Aorta (tissue), 5 donors: ENCODE data around the gene ONECUT3. TPM values are rescaled to one million over a fixed set of nuclear protein-coding genes. Genes with fewer than 3 reads are reported as not detected.

Source experiments
- ATAC-seq: fragments of 200-7000 bp; cut with Tn5 transposase; one replicate; pipeline ENCODE4 v1.9.1; 2022; ENCODE audit warnings: moderate library complexity; ENCODE audit not compliant: low FRiP score
- DNase-seq, 2 donors: peaks; one replicate each; pipeline ENCODE4 v3.0.0-alpha.2; 2020
- H3K27ac ChIP-seq, 2 donors: one replicate each; pipeline ENCODE4 v1.5.1; 2013; ENCODE audit warnings: low read length in 2 of 2, mild to moderate bottlenecking in 2 of 2, moderate library complexity in 2 of 2, control low read depth in 1 of 2, inconsistent platforms in 1 of 2, low read depth in 1 of 2
- H3K27me3 ChIP-seq, 2 donors: one replicate each; pipeline ENCODE4 v1.6.1; 2013; ENCODE audit warnings: control low read depth in 1 of 2, low read length in 1 of 2, mild to moderate bottlenecking in 1 of 2, moderate library complexity in 1 of 2; ENCODE audit not compliant: insufficient read depth in 2 of 2, control insufficient read depth in 1 of 2
- H3K36me3 ChIP-seq, 2 donors: one replicate each; pipeline ENCODE4 v1.6.1; 2013; ENCODE audit warnings: control low read depth in 1 of 2, low read length in 1 of 2, mild to moderate bottlenecking in 1 of 2; ENCODE audit not compliant: insufficient read depth in 2 of 2, control insufficient read depth in 1 of 2
- H3K4me1 ChIP-seq, 2 donors: one replicate each; pipeline ENCODE4 v1.6.1; 2013; ENCODE audit warnings: low read length in 2 of 2, control low read depth in 1 of 2, mild to moderate bottlenecking in 1 of 2, moderate library complexity in 1 of 2; ENCODE audit not compliant: insufficient read depth in 2 of 2, control insufficient read depth in 1 of 2
- H3K4me3 ChIP-seq, 2 donors: one replicate each; pipeline ENCODE4 v1.5.1; 2013; ENCODE audit warnings: low read length in 2 of 2, control low read depth in 1 of 2, mild to moderate bottlenecking in 1 of 2
- H3K9me3 ChIP-seq: one replicate; pipeline ENCODE4 v1.6.1; 2013; ENCODE audit warnings: mild to moderate bottlenecking, low read length; ENCODE audit not compliant: control insufficient read depth
- WGBS, 2 donors: extraction: QIAGEN DNeasy Blood & Tissue Kit; methylation state at CpG; one replicate each; pipeline ENCODE4 v1.1.7; 2013; 5-methylcytosine and 5-hydroxymethylcytosine counted together
- intact Hi-C, 2 donors: fragments of 100-400 bp; cut with DNase I; formaldehyde crosslinking; loops; one replicate each; pipeline versions ENCODE4 v1.14.2 to v1.15.0; 2022
- polyA plus RNA-seq, 2 donors: library from polyadenylated mRNA; stranded (reverse); fragments of 200-250 nt; gene quantifications; one replicate each; pipeline ENCODE4 v1.2.3, GENCODE V29; 2013
- total RNA-seq, 2 donors: library from RNA; stranded (reverse); fragmentation: NEBNext Ultra II Directional; extraction: Animal tissue kit (Norgen Biotek cat#: 25700); gene quantifications; one replicate each; pipeline ENCODE4 v1.2.1, GENCODE V29; 2021
- donor health status: healthy with polysubstance abuse.
- donor health status: Bipolar disorder and iron deficiency.
- donor health status: DM: no; HTN: no; CAD: no.
- donor health status: DM: no; HTN: no; CAD: no.
- donor health status: DM: yes; HTN: yes; CAD: no.

ONECUT3 gene
- total and polyA plus RNA-seq, 4 donors: 0.03 TPM; not detected in 3

- no peaks in the 10 kb centered on the region for H3K36me3 ChIP-seq
- H3K27me3 ChIP-seq: no peaks in the 10 kb centered on the region
- H3K27ac ChIP-seq: no peak overlapping the region
- WGBS, 2 donors: 17 to 20% methylated on average over 27 to 28 of the region's 28 CpGs
- ATAC-seq (no peak), DNase-seq (no peak)
- H3K9me3 ChIP-seq: no peaks in the 10 kb centered on the region
- H3K4me3 ChIP-seq: no peak overlapping the region
- no peaks in the 10 kb centered on the region for H3K4me1 ChIP-seq
- intact Hi-C loops: no loop called here
Observed at GRCh38 chr19:1734321-1734966, 18.9 kb upstream of the ONECUT3 start.

GRCh38 chr19:1736280-1736679, 17.0 kb upstream of the ONECUT3 start:
- no peaks in the 10 kb centered on the region for H3K27me3 ChIP-seq
- H3K9me3 ChIP-seq: peaks cover 6% of the 10 kb centered on the region
- no peak overlapping the region for H3K4me3 ChIP-seq
- DNase-seq (no peak), ATAC-seq (no peak)
- 58 to 64% methylated on average over 3 of the region's 3 CpGs for WGBS, 2 donors
- intact Hi-C loops: no loop called here
- no peaks in the 10 kb centered on the region for H3K36me3 ChIP-seq
- no peak overlapping the region for H3K27ac ChIP-seq
- no peaks in the 10 kb centered on the region for H3K4me1 ChIP-seq

DNA sequence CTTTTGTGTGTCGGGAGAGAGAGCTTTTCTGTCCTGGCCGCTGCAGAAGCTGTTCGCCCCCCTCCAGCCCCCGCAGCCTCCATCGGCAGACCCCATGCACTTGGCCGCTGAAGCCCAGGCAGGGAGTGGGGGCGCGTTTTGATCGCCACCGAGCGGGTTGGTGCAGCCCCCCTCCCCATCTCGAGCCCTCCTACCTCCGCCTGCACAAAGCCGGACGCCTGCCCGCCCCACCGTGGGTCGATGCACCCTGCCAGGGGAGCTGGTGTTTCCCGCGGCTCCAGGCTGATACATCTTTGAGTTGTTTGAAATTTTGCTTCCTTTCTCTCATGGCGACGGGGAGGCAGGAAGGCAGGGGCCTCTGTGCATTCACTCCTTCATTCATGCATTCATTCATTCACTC, 16.4 kb upstream of the ONECUT3 start:
- Histone ChIP-seq H3K4me1 (no peaks in the 10 kb centered on the region), H3K9me3 (peaks cover 6% of the 10 kb centered on the region), H3K27me3 (no peaks in the 10 kb centered on the region), H3K27ac (no peak overlapping the region), H3K36me3 (no peaks in the 10 kb centered on the region), H3K4me3 (no peak overlapping the region)
- 25 to 30% methylated on average over 22 of the region's 22 CpGs for WGBS, 2 donors
- intact Hi-C loops: no loop called here
- ATAC-seq (no peak), DNase-seq (no peak)

GRCh38 chr19:1739960-1740629, 13.2 kb upstream of the ONECUT3 start:
- ATAC-seq (no peak), DNase-seq (no peak)
- H3K4me3 ChIP-seq: no peak overlapping the region
- intact Hi-C loops: no loop called here
- H3K9me3 ChIP-seq: peaks cover 6% of the 10 kb centered on the region
- H3K36me3 ChIP-seq: no peaks in the 10 kb centered on the region
- 93 to 94% methylated on average over 11 of the region's 11 CpGs for WGBS, 2 donors
- no peaks in the 10 kb centered on the region for H3K4me1 ChIP-seq
- no peak overlapping the region for H3K27ac ChIP-seq
- H3K27me3 ChIP-seq: no peaks in the 10 kb centered on the region

DNA sequence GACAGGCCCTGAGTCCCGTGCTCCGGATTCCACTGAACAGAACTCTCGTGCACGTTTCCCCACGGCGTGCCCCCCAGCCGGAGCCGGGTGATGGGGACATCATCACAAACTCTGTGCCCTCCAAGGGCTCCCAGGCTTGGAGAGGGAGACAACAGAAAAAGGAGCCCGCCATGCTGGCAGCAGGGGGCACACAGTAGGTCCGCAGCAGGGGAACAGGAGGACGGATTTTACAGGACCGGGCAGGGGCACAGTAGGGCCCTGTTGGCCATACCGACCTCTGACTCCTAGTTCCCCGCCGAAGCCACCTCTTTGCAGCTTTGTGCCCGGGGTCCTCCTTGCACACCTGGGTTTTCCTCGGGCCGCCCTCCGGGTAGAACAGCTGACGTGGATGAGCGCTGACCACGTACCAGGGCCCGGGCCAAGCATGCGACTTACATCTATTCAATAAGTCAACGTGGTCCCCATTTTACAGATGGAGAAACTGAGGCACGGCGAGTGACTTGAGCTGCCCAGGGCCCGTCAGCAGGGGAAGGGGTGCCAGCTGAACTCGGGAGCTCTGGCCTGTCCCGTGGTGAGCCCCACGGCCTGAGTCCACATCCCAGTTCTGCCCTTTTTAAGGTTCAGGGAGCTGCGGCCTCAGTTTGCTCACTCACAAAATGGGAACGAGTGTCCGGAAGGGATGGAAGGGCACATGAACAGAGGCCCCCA, 10.2 kb upstream of the ONECUT3 start:
- H3K4me1 ChIP-seq: no peaks in the 10 kb centered on the region
- no peaks in the 10 kb centered on the region for H3K27me3 ChIP-seq
- 80 to 81% methylated on average over 34 of the region's 34 CpGs for WGBS, 2 donors
- H3K9me3 ChIP-seq: peaks cover 6% of the 10 kb centered on the region
- ATAC-seq (no peak), DNase-seq (no peak)
- no peaks in the 10 kb centered on the region for H3K36me3 ChIP-seq
- no peak overlapping the region for H3K27ac ChIP-seq
- intact Hi-C loops: no loop called here
- H3K4me3 ChIP-seq: no peak overlapping the region

DNA sequence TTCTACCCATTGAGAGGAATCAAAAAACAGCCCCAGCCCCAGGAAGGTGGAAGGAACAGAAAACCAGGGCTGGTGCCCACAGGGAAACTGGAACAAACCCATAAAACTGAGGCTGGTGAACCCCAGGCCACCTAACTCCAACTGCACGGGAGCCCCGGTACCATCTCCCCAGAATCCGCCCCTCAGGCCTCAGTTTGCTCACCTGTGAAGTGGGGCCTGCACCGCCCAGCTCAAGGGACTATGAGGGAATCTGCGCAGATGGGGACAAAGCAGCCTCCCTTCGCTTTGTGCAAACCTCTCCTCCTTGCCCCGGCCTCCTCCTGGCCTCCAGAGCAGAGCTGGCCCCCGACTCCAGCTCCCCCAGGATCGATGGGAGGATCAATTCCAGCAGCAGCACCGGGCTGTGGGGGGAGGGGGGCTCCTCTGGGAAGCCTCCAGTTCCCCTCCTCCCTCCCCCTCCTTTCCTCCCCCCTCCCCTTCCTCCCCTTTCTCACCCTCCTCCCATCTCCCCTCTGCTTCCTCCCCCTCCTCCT, 9.1 kb upstream of the ONECUT3 start:
- WGBS, 2 donors: 58 to 61% methylated on average over 10 of the region's 10 CpGs
- intact Hi-C loops: no loop called here
- no peaks in the 10 kb centered on the region for H3K27me3 ChIP-seq

GRCh38 chr19:1744822-1745563, 8.3 kb upstream of the ONECUT3 start:
- Histone ChIP-seq H3K27me3 (no peaks in the 10 kb centered on the region), H3K4me3 (no peak overlapping the region), H3K4me1 (no peaks in the 10 kb centered on the region), H3K27ac (no peak overlapping the region), H3K9me3 (peaks cover 5% of the 10 kb centered on the region), H3K36me3 (no peaks in the 10 kb centered on the region)
- intact Hi-C loops: no loop called here
- no peak for DNase-seq
- 9 to 11% methylated on average over 19 of the region's 19 CpGs for WGBS, 2 donors
- no peak for ATAC-seq

More for the DNA sequence above, 9.1 kb upstream of the ONECUT3 start:
- Histone ChIP-seq H3K9me3 (peaks cover 6% of the 10 kb centered on the region), H3K4me3 (no peak overlapping the region), H3K4me1 (no peaks in the 10 kb centered on the region), H3K36me3 (no peaks in the 10 kb centered on the region), H3K27ac (no peak overlapping the region)
- ATAC-seq (no peak), DNase-seq (no peak)

- H3K27me3 ChIP-seq: no peaks in the 10 kb centered on the region
- H3K27ac ChIP-seq: no peak overlapping the region
- ATAC-seq: no peak
- H3K4me1 ChIP-seq: no peaks in the 10 kb centered on the region
- peaks cover under 1% of the 10 kb centered on the region for H3K9me3 ChIP-seq
- DNase-seq: no peak
- H3K4me3 ChIP-seq: no peak overlapping the region
- H3K36me3 ChIP-seq: no peaks in the 10 kb centered on the region
- 1 to 3% methylated on average over 14 of the region's 14 CpGs for WGBS, 2 donors
- intact Hi-C loops: no loop called here
Observed at GRCh38 chr19:1745589-1746031, 7.7 kb upstream of the ONECUT3 start.
